Activated T-helper 1 cell treated with anti-CD3 and anti-CD28 coated beads, Interleukin-12 subunit alpha, Interleukin-12 subunit beta, Interleukin-2, Interleukin-4 antibody, amounts not matched to agents 30 ng/mL and 10 ng/mL and 1 ng/mL, durations not matched to agents 14 hours and 24 hours and 36 hours (primary cell): ENCODE data around the gene NFE2L3. TPM values are rescaled to one million over a fixed set of nuclear protein-coding genes. Genes with fewer than 3 reads are reported as not detected.
"Not testable (repeated sequence)": the region's sequence is repeated elsewhere in the genome, so short reads cannot be mapped to it uniquely, and the experiment has no call there.

ENCODE experiments used
- DNase-seq: peaks from one replicate; pipeline ENCODE4 v3.0.0; 2021; ENCODE audit warnings: low spot score
- H3K27ac Mint-ChIP-seq: one replicate; pipeline ENCODE4 v1.8.0; 2021; ENCODE audit warnings: mild to moderate bottlenecking, mixed read lengths
- H3K27me3 Mint-ChIP-seq: one replicate; pipeline ENCODE4 v1.8.0; 2022; ENCODE audit warnings: mild to moderate bottlenecking, moderate library complexity, mixed read lengths; ENCODE audit not compliant: insufficient read depth
- H3K36me3 Mint-ChIP-seq: one replicate; pipeline ENCODE4 v1.8.0; 2021; ENCODE audit warnings: low read depth, mixed read lengths
- H3K4me1 Mint-ChIP-seq: one replicate; pipeline ENCODE4 v1.8.0; 2021; ENCODE audit warnings: low read depth, mixed read lengths
- H3K4me3 Mint-ChIP-seq: one replicate; pipeline ENCODE4 v1.8.0; 2021; ENCODE audit warnings: mild to moderate bottlenecking, moderate library complexity, mixed read lengths
- H3K9me3 Mint-ChIP-seq: one replicate; pipeline ENCODE4 v1.8.0; 2021; ENCODE audit warnings: mixed read lengths
- intact Hi-C: fragments of 100-400 bp; cut with micrococcal nuclease; formaldehyde crosslinking; loops from one replicate; pipeline ENCODE4 v1.15.1; 2024
- total RNA-seq: library from RNA; stranded (reverse); gene quantifications from 2 replicates; pipeline ENCODE4 v1.2.3, GENCODE V29; 2022

NFE2L3 gene
- total RNA-seq, result 80.1 TPM in 2 replicates

GRCh38 chr7:26151953-26152781 is at the start of gene NFE2L3:
TSS of gene NFE2L3 (plus strand) at chr7:26152198. CDS start at chr7:26152499, 301 bp downstream.
- Mint-ChIP-seq H3K4me1 (peaks cover 60% of the 10 kb centered on the region), H3K27me3 (peaks cover 2% of the 10 kb centered on the region), H3K4me3 (peak within 1 kb of the TSS; percentile 97), H3K9me3 (no peaks in the 10 kb centered on the region), H3K36me3 (peaks cover 11% of the 10 kb centered on the region), H3K27ac (peak within 1 kb of the TSS; percentile 97)
- DNase-seq, result peak; percentile 83
- intact Hi-C loops, result loop anchor here (1.0 to 10.0 kb wide), 8 partner anchors 15 to 1883 kb away; partner anchors contain the start of gene SKAP2

GRCh38 chr7:26103596-26103995 is 48.4 kb upstream of the NFE2L3 start:
- no peaks in the 10 kb centered on the region for H3K9me3 Mint-ChIP-seq
- no peak overlapping the region for H3K4me3 Mint-ChIP-seq
- intact Hi-C loops, result no loop called here
- peaks cover 1% of the 10 kb centered on the region for H3K36me3 Mint-ChIP-seq
- DNase-seq, result no peak
- H3K4me1 Mint-ChIP-seq, result peaks cover 18% of the 10 kb centered on the region
- H3K27me3 Mint-ChIP-seq, result no peaks in the 10 kb centered on the region
- no peak overlapping the region for H3K27ac Mint-ChIP-seq

- DNase-seq, result no peak
- Mint-ChIP-seq H3K36me3 (peaks cover 4% of the 10 kb centered on the region), H3K27me3 (no peaks in the 10 kb centered on the region), H3K27ac (no peak overlapping the region), H3K9me3 (no peaks in the 10 kb centered on the region), H3K4me3 (no peak overlapping the region), H3K4me1 (peaks cover 18% of the 10 kb centered on the region)
- intact Hi-C loops, result no loop called here
These were observed 46.8 kb upstream of the NFE2L3 start for GRCh38 chr7:26105236-26105635.

- H3K9me3 Mint-ChIP-seq, result no peaks in the 10 kb centered on the region
- H3K4me3 Mint-ChIP-seq, result no peak overlapping the region
- intact Hi-C loops, result no loop called here
- no peaks in the 10 kb centered on the region for H3K27me3 Mint-ChIP-seq
- no peak overlapping the region for H3K27ac Mint-ChIP-seq
- DNase-seq, result no peak
- H3K36me3 Mint-ChIP-seq, result peaks cover 4% of the 10 kb centered on the region
- H3K4me1 Mint-ChIP-seq, result peaks cover 16% of the 10 kb centered on the region
These were observed 46.1 kb upstream of the NFE2L3 start for GRCh38 chr7:26105931-26106330.

GRCh38 chr7:26112203-26112740 is 39.7 kb upstream of the NFE2L3 start:
- Mint-ChIP-seq H3K27ac (no peak overlapping the region), H3K4me1 (peaks cover 6% of the 10 kb centered on the region), H3K27me3 (peaks cover 2% of the 10 kb centered on the region), H3K36me3 (peaks cover 2% of the 10 kb centered on the region), H3K9me3 (no peaks in the 10 kb centered on the region), H3K4me3 (no peak overlapping the region)
- intact Hi-C loops, result no loop called here
- DNase-seq, result no peak

- Mint-ChIP-seq H3K4me1 (peaks cover 8% of the 10 kb centered on the region), H3K4me3 (no peak overlapping the region), H3K9me3 (no peaks in the 10 kb centered on the region), H3K27me3 (peaks cover 5% of the 10 kb centered on the region), H3K27ac (no peak overlapping the region), H3K36me3 (no peaks in the 10 kb centered on the region)
- intact Hi-C loops, result no loop called here
- DNase-seq, result no peak
These were observed 36.3 kb upstream of the NFE2L3 start for GRCh38 chr7:26115650-26116049.

GRCh38 chr7:26117142-26117807 is 34.7 kb upstream of the NFE2L3 start:
- Mint-ChIP-seq H3K4me3 (no peak overlapping the region), H3K27me3 (peaks cover 5% of the 10 kb centered on the region), H3K9me3 (no peaks in the 10 kb centered on the region), H3K4me1 (peaks cover 8% of the 10 kb centered on the region), H3K27ac (no peak overlapping the region), H3K36me3 (no peaks in the 10 kb centered on the region)
- intact Hi-C loops, result no loop called here
- DNase-seq, result no peak

- intact Hi-C loops, result no loop called here
- Mint-ChIP-seq H3K4me3 (no peak overlapping the region), H3K27ac (no peak overlapping the region)
These were observed 34.0 kb upstream of the NFE2L3 start for GRCh38 chr7:26117970-26118369.

GRCh38 chr7:26122745-26123144 is 29.3 kb upstream of the NFE2L3 start:
- H3K4me3 Mint-ChIP-seq, result no peak overlapping the region
- no peaks in the 10 kb centered on the region for H3K36me3 Mint-ChIP-seq
- DNase-seq, result no peak
- intact Hi-C loops, result no loop called here
- H3K4me1 Mint-ChIP-seq, result peaks cover 10% of the 10 kb centered on the region
- no peaks in the 10 kb centered on the region for H3K9me3 Mint-ChIP-seq
- no peak overlapping the region for H3K27ac Mint-ChIP-seq
- peaks cover 3% of the 10 kb centered on the region for H3K27me3 Mint-ChIP-seq

More at GRCh38 chr7:26117970-26118369, 34.0 kb upstream of the NFE2L3 start:
- H3K36me3 Mint-ChIP-seq, result no peaks in the 10 kb centered on the region
- no peaks in the 10 kb centered on the region for H3K9me3 Mint-ChIP-seq
- peaks cover 5% of the 10 kb centered on the region for H3K27me3 Mint-ChIP-seq
- no peak for DNase-seq
- H3K4me1 Mint-ChIP-seq, result peaks cover 9% of the 10 kb centered on the region

GRCh38 chr7:26124775-26125174 is 27.2 kb upstream of the NFE2L3 start:
- DNase-seq, H3K27me3 Mint-ChIP-seq, H3K9me3 Mint-ChIP-seq, H3K4me1 Mint-ChIP-seq, H3K4me3 Mint-ChIP-seq, intact Hi-C loops, H3K36me3 Mint-ChIP-seq, H3K27ac Mint-ChIP-seq: not testable (repeated sequence)

GRCh38 chr7:26127411-26127810 is 24.6 kb upstream of the NFE2L3 start:
- intact Hi-C loops, result no loop called here
- DNase-seq, result no peak
- H3K36me3 Mint-ChIP-seq, result no peaks in the 10 kb centered on the region
- peaks cover 10% of the 10 kb centered on the region for H3K4me1 Mint-ChIP-seq
- peaks cover 12% of the 10 kb centered on the region for H3K27me3 Mint-ChIP-seq
- H3K9me3 Mint-ChIP-seq, result no peaks in the 10 kb centered on the region
- no peak overlapping the region for H3K27ac Mint-ChIP-seq
- H3K4me3 Mint-ChIP-seq, result no peak overlapping the region

GRCh38 chr7:26131056-26131589 is 20.9 kb upstream of the NFE2L3 start:
- Mint-ChIP-seq H3K27ac (no peak overlapping the region), H3K27me3 (peaks cover 18% of the 10 kb centered on the region), H3K36me3 (no peaks in the 10 kb centered on the region), H3K4me3 (no peak overlapping the region), H3K9me3 (no peaks in the 10 kb centered on the region), H3K4me1 (peaks cover 4% of the 10 kb centered on the region)
- no peak for DNase-seq
- intact Hi-C loops, result no loop called here

GRCh38 chr7:26135076-26135475 is 16.9 kb upstream of the NFE2L3 start:
- Mint-ChIP-seq H3K9me3 (no peaks in the 10 kb centered on the region), H3K27ac (no peak overlapping the region), H3K27me3 (peaks cover 14% of the 10 kb centered on the region), H3K4me3 (no peak overlapping the region), H3K36me3 (no peaks in the 10 kb centered on the region), H3K4me1 (no peaks in the 10 kb centered on the region)
- intact Hi-C loops, result no loop called here
- DNase-seq, result no peak
